Measurements from ENCODE around the gene RBX1. TPM values are rescaled to one million over a fixed set of nuclear protein-coding genes. Genes with fewer than 3 reads are reported as not detected.

The RBX1 gene
- total and polyA plus RNA-seq, 2 of the 8 experiments (the other 6 are each of a cell fraction or from before 2014, with no cell fraction given): 76.5 to 119 TPM

GRCh38 chr22:40939202-40939601 lies 12.0 kb upstream of the RBX1 start:
- no peak overlapping the region for H4K8ac ChIP-seq (ENCODE audit: extremely low read depth, insufficient read depth, low read length)
- no peak overlapping the region for H3K4ac ChIP-seq (replicated peaks; ENCODE audit: insufficient read length, low read depth, low read length)
- H3K79me1 ChIP-seq (ENCODE audit: low read depth, low read length): no peaks in the 10 kb centered on the region
- TF ChIP-seq BRCA1 (IDR thresholded peaks at IDR 0.05; ENCODE audit: low read depth, low read length): no peak
- TF ChIP-seq FOSL1 (IDR thresholded peaks at IDR 0.05; ENCODE audit: insufficient read depth, low read depth, low read length): no peak
- H3K4me3 ChIP-seq (ENCODE audit: extremely low read depth in 1 of 4, insufficient read depth in 2 of 4, low read depth in 3 of 4, low read length in 4 of 4): no peak overlapping the region
- DNase-seq (ENCODE audit: low read depth in 1 of 2, low spot score in 2 of 2) (no peak), FAIRE-seq (no peak)
- H2BK120ac ChIP-seq (replicated peaks; ENCODE audit: low read depth, low read length): no peak overlapping the region
- no peak overlapping the region for H3K27ac ChIP-seq (ENCODE audit: low read depth, low read length)
- H3K23me2 ChIP-seq (ENCODE audit: low read depth, low read length): no peaks in the 10 kb centered on the region
- no peak overlapping the region for H2BK20ac ChIP-seq (ENCODE audit: low read length)
- no peak overlapping the region for H4K5ac ChIP-seq (ENCODE audit: insufficient read length, low read depth, low read length)
- H2BK12ac ChIP-seq (ENCODE audit: low read depth, low read length): no peak overlapping the region
- H3K56ac ChIP-seq (replicated peaks; ENCODE audit: insufficient read length, low read depth, low read length): no peak overlapping the region
- H3K9me3 ChIP-seq (ENCODE audit: insufficient read depth in 2 of 2, low read depth in 1 of 2, low read length in 1 of 2): no peaks in the 10 kb centered on the region
- H2BK5ac ChIP-seq (ENCODE audit: low read depth, low read length): no peak overlapping the region
- ChIA-PET CTCF (ENCODE audit: partially characterized antibody) (interaction anchor here (0.6 to 1.1 kb wide), 2 partner anchors 9 to 16 kb away, joined by 3 to 4 read pairs; no protein-coding TSS in a partner anchor), POLR2A (ENCODE audit: partially characterized antibody) (no interaction called here)
- no peak overlapping the region for H2AK5ac ChIP-seq (ENCODE audit: low read depth, low read length)
- no peaks in the 10 kb centered on the region for H3K36me3 ChIP-seq (ENCODE audit: control insufficient read depth in 2 of 4, insufficient read depth in 4 of 4, low read length in 3 of 4)
- no peak overlapping the region for H2AFZ ChIP-seq (ENCODE audit: low read length)
- H3K18ac ChIP-seq (ENCODE audit: extremely low read depth, low read length): no peak overlapping the region
- no peaks in the 10 kb centered on the region for H3K4me1 ChIP-seq (replicated peaks in 1 of 4; ENCODE audit: control insufficient read depth in 3 of 4, insufficient read depth in 4 of 4, low read length in 3 of 4)
- 68% methylated on average over 1 of the region's 2 CpGs; no CpG with 5 or more reads in 1 of the 2 experiments for WGBS, 2 experiments (ENCODE audit: extremely low coverage in 1 of 2, insufficient coverage in 1 of 2, insufficient read length in 1 of 2, insufficient replicate concordance in 2 of 2, low coverage in 1 of 2, low lambda C conversion rate in 2 of 2, missing lambda C conversion rate in 1 of 2)
- H3K4me2 ChIP-seq (ENCODE audit: insufficient read depth in 1 of 2, low read depth in 2 of 2, low read length in 2 of 2): no peak overlapping the region
- no peak overlapping the region for H2BK15ac ChIP-seq (ENCODE audit: low read length)
- no peaks in the 10 kb centered on the region for H3K79me2 ChIP-seq (ENCODE audit: control insufficient read depth in 1 of 2, insufficient read depth in 2 of 2, low read length in 2 of 2)
- H3K27me3 ChIP-seq (replicated peaks in 1 of 4; ENCODE audit: control insufficient read depth in 3 of 4, extremely low read depth in 1 of 4, insufficient read depth in 3 of 4, low read length in 3 of 4): no peaks in the 10 kb centered on the region
- H4K91ac ChIP-seq (replicated peaks; ENCODE audit: insufficient read length, low read length): no peak overlapping the region
- H3K9ac ChIP-seq (replicated peaks in 1 of 4; ENCODE audit: extremely low read depth in 1 of 4, low read depth in 3 of 4, low read length in 3 of 4): no peak overlapping the region
- no peak overlapping the region for H3K23ac ChIP-seq (ENCODE audit: insufficient read length)
- H3K14ac ChIP-seq (ENCODE audit: insufficient read length): no peak overlapping the region
- H4K20me1 ChIP-seq (replicated peaks in 1 of 2; ENCODE audit: control insufficient read depth in 1 of 2, insufficient read depth in 2 of 2, low read length in 2 of 2): no peaks in the 10 kb centered on the region
